Spleen (tissue), 7 donors: Measurements from ENCODE around the gene UBL5.
"Not testable (repeated sequence)": the region's sequence is repeated elsewhere in the genome, so short reads cannot be mapped to it uniquely, and the experiment has no call there.

Source experiments
- CTCF ChIP-seq, 11 experiments: fragments of 200-600 bp in 7 of 11; fragments of 450-650 bp in 4 of 11; sonication (generic) in 4 of 11; IDR thresholded peaks in 8 of 11; conservative IDR thresholded peaks in 3 of 11; 1 replicate in 7 of 11; 2 replicates in 4 of 11; pipeline versions ENCODE4 v1.4.0 to v1.8.0; 2016 to 2021; ENCODE audit warnings: antibody characterized with exemption in 11 of 11, inconsistent platforms in 4 of 11, mild to moderate bottlenecking in 1 of 11
- POLR2A ChIP-seq, 3 donors: fragments of 450-650 bp; IDR thresholded peaks; one replicate each; pipeline ENCODE4 v1.5.1; 2017; ENCODE audit warnings: antibody characterized with exemption in 3 of 3, mild to moderate bottlenecking in 1 of 3
- donor health status: DM: no; HTN: no; CAD: no; lungs with moderate emphysema.
- donor health status: DM: no; HTN: no; CAD: no.
- donor health status: DM: no; HTN: no; CAD: no.

- TF ChIP-seq CTCF (IDR thresholded peaks at IDR 0.05 in 8 of 11, conservative IDR thresholded peaks at IDR 0.05 in 3 of 11); POLR2A (IDR thresholded peaks at IDR 0.05): not testable (repeated sequence)
Observed at GRCh38 chr19:9791073-9791367, 36.7 kb upstream of the UBL5 start.
